Measurements from ENCODE around the gene RHOH. TPM values are rescaled to one million over a fixed set of nuclear protein-coding genes. Genes with fewer than 3 reads are reported as not detected.

The RHOH gene
- total RNA-seq, 1 donor from 2014 or later = 0.29 TPM

GRCh38 chr4:40246011-40246900 is 49.4 kb downstream of the RHOH start:
- peaks cover 5% of the 10 kb centered on the region for H3K4me1 Mint-ChIP-seq
- H3K9me3 Mint-ChIP-seq = peaks cover under 1% of the 10 kb centered on the region
- no peak overlapping the region for H3K27ac Mint-ChIP-seq
- H3K36me3 Mint-ChIP-seq = no peaks in the 10 kb centered on the region
- TF ChIP-seq CTCF (IDR thresholded peaks at IDR 0.05; ENCODE audit: unreplicated experiment) = no peak
- H3K4me3 Mint-ChIP-seq = no peak overlapping the region
- DNase-seq (ENCODE audit: low spot score in 2 of 2, unreplicated experiment in 2 of 2) = no peak
- H3K27me3 Mint-ChIP-seq (ENCODE audit: low read depth) = no peaks in the 10 kb centered on the region

GRCh38 chr4:40246938-40247337 is 50.1 kb downstream of the RHOH start:
- DNase-seq (ENCODE audit: low spot score in 2 of 2, unreplicated experiment in 2 of 2) = no peak
- no peak for TF ChIP-seq CTCF (IDR thresholded peaks at IDR 0.05; ENCODE audit: unreplicated experiment)
- no peak overlapping the region for H3K27ac Mint-ChIP-seq
- no peaks in the 10 kb centered on the region for H3K36me3 Mint-ChIP-seq
- H3K4me1 Mint-ChIP-seq = peaks cover 3% of the 10 kb centered on the region
- H3K4me3 Mint-ChIP-seq = no peak overlapping the region
- no peaks in the 10 kb centered on the region for H3K27me3 Mint-ChIP-seq (ENCODE audit: low read depth)
- peaks cover 4% of the 10 kb centered on the region for H3K9me3 Mint-ChIP-seq

- TF ChIP-seq CTCF (IDR thresholded peaks at IDR 0.05; ENCODE audit: unreplicated experiment) = no peak
- peaks cover 4% of the 10 kb centered on the region for H3K9me3 Mint-ChIP-seq
- no peak overlapping the region for H3K27ac Mint-ChIP-seq
- H3K4me3 Mint-ChIP-seq = no peak overlapping the region
- H3K27me3 Mint-ChIP-seq (ENCODE audit: low read depth) = no peaks in the 10 kb centered on the region
- no peak for DNase-seq (ENCODE audit: low spot score in 2 of 2, unreplicated experiment in 2 of 2)
- H3K36me3 Mint-ChIP-seq = no peaks in the 10 kb centered on the region
- H3K4me1 Mint-ChIP-seq = no peaks in the 10 kb centered on the region
These were observed 50.5 kb downstream of the RHOH start for GRCh38 chr4:40247350-40247749.

- no peak overlapping the region for H3K4me3 Mint-ChIP-seq
- H3K27me3 Mint-ChIP-seq (ENCODE audit: low read depth) = no peaks in the 10 kb centered on the region
- H3K9me3 Mint-ChIP-seq = peaks cover 4% of the 10 kb centered on the region
- DNase-seq (ENCODE audit: low spot score in 2 of 2, unreplicated experiment in 2 of 2) = no peak
- no peak for TF ChIP-seq CTCF (IDR thresholded peaks at IDR 0.05; ENCODE audit: unreplicated experiment)
- no peaks in the 10 kb centered on the region for H3K36me3 Mint-ChIP-seq
- no peak overlapping the region for H3K27ac Mint-ChIP-seq
- peaks cover 10% of the 10 kb centered on the region for H3K4me1 Mint-ChIP-seq
These were observed 54.5 kb downstream of the RHOH start for GRCh38 chr4:40251366-40251765.

- no peaks in the 10 kb centered on the region for H3K27me3 Mint-ChIP-seq (ENCODE audit: low read depth)
- H3K27ac Mint-ChIP-seq = no peak overlapping the region
- no peak for DNase-seq (ENCODE audit: low spot score in 2 of 2, unreplicated experiment in 2 of 2)
- TF ChIP-seq CTCF (IDR thresholded peaks at IDR 0.05; ENCODE audit: unreplicated experiment) = no peak
- peaks cover 4% of the 10 kb centered on the region for H3K9me3 Mint-ChIP-seq
- peaks cover 10% of the 10 kb centered on the region for H3K4me1 Mint-ChIP-seq
- H3K4me3 Mint-ChIP-seq = no peak overlapping the region
- H3K36me3 Mint-ChIP-seq = no peaks in the 10 kb centered on the region
These were observed 57.1 kb downstream of the RHOH start for GRCh38 chr4:40253906-40254305.
